GM19395 (cell line): ENCODE measurements around the gene DESI2.

Source experiments
- ATAC-seq: cut with Tn5 transposase; IDR thresholded peaks from one replicate; pipeline ENCODE4 v1.9.1; 2021; ENCODE audit warnings: mild to moderate bottlenecking, moderate library complexity; ENCODE audit not compliant: unreplicated experiment

The DESI2 gene

GRCh38 chr1:244751271-244751895 is 98.5 kb downstream of the DESI2 start:
- ATAC-seq = no peak

- ATAC-seq = no peak
These were observed 102.7 kb downstream of the DESI2 start for GRCh38 chr1:244755673-244756072.

- no peak for ATAC-seq
These were observed 104.4 kb downstream of the DESI2 start for GRCh38 chr1:244757091-244757939.
